OCI-LY1 (cell line): ENCODE data around the gene TRIP10.

Experiments
- CTCF ChIP-seq: fragments of 200-600 bp; sonication (generic), shearing (Covaris generic); IDR thresholded peaks from 2 replicates; pipeline ENCODE4 v1.5.1; 2017; ENCODE audit warnings: mild to moderate bottlenecking, antibody characterized with exemption, low read length, moderate library complexity, mixed read lengths
- EZH2 ChIP-seq: fragments of 200-600 bp; sonication (generic), shearing (Covaris generic); IDR thresholded peaks from 2 replicates; pipeline ENCODE4 v1.8.0; 2017; ENCODE audit warnings: borderline replicate concordance, mixed run types, mild to moderate bottlenecking, antibody characterized with exemption, low read length, moderate library complexity, mixed read lengths

- TF ChIP-seq CTCF (no peak), EZH2 (no peak)
These were observed 4.1 kb upstream of the TRIP10 start for GRCh38 chr19:6735181-6735911.
